GM21717 (cell line): ENCODE results near the gene BHLHE23.
"Not testable (repeated sequence)": the region's sequence is repeated elsewhere in the genome, so short reads cannot be mapped to it uniquely, and the experiment has no call there.

Experiments
- ATAC-seq: cut with Tn5 transposase; IDR thresholded peaks from one replicate; pipeline ENCODE4 v1.9.1; 2021; ENCODE audit warnings: mild to moderate bottlenecking, moderate library complexity; ENCODE audit not compliant: unreplicated experiment

The BHLHE23 gene

GRCh38 chr20:63043348-63044203 lies 36.8 kb upstream of the BHLHE23 start:
- ATAC-seq, result no peak

GRCh38 chr20:63042448-63043071 lies 35.8 kb upstream of the BHLHE23 start:
- no peak for ATAC-seq

GRCh38 chr20:63041776-63042175 lies 35.0 kb upstream of the BHLHE23 start:
- no peak for ATAC-seq

- ATAC-seq, result no peak
Observed at GRCh38 chr20:63037669-63038268, 31.0 kb upstream of the BHLHE23 start.

GRCh38 chr20:63036291-63036690 lies 29.5 kb upstream of the BHLHE23 start:
- no peak for ATAC-seq

- ATAC-seq, result no peak
Observed at GRCh38 chr20:63035603-63036185, 28.9 kb upstream of the BHLHE23 start.

- ATAC-seq, result not testable (repeated sequence)
Observed at GRCh38 chr20:63034710-63035602, 28.2 kb upstream of the BHLHE23 start.

GRCh38 chr20:63033794-63034709 lies 27.3 kb upstream of the BHLHE23 start:
- ATAC-seq, result no peak

- ATAC-seq, result no peak
Observed at GRCh38 chr20:63032861-63033793, 26.4 kb upstream of the BHLHE23 start.

GRCh38 chr20:63032026-63032800 lies 25.4 kb upstream of the BHLHE23 start:
- ATAC-seq, result no peak

- ATAC-seq, result no peak
Observed at GRCh38 chr20:63031251-63032014, 24.7 kb upstream of the BHLHE23 start.

GRCh38 chr20:63029358-63030121 lies 22.8 kb upstream of the BHLHE23 start:
- no peak for ATAC-seq

GRCh38 chr20:63028461-63028921 lies 21.7 kb upstream of the BHLHE23 start:
- ATAC-seq, result no peak

- ATAC-seq, result no peak
Observed at GRCh38 chr20:63027922-63028389, 21.2 kb upstream of the BHLHE23 start.

- ATAC-seq, result no peak
Observed at GRCh38 chr20:63027221-63027921, 20.6 kb upstream of the BHLHE23 start.
